ENCODE measurements around the gene TEAD4. TPM values are rescaled to one million over a fixed set of nuclear protein-coding genes. Genes with fewer than 3 reads are reported as not detected.

TEAD4 gene
- polyA plus RNA-seq, 1 donor = 5.5 TPM

- WGBS (ENCODE audit: insufficient coverage, low lambda C conversion rate) = no CpG with 5 or more reads among the region's 32 CpGs
- Histone ChIP-seq H3K9me3 (ENCODE audit: control insufficient read depth, low read depth, low read length) (no peaks in the 10 kb centered on the region), H3K27ac (ENCODE audit: low read length) (peak overlapping the region; percentile 16), H3K4me1 (ENCODE audit: control insufficient read depth, insufficient read depth, low read length) (peaks cover 29% of the 10 kb centered on the region), H3K4me3 (ENCODE audit: low read length) (peak overlapping the region; percentile 62), H3K27me3 (ENCODE audit: control insufficient read depth, insufficient read depth, low read length) (no peaks in the 10 kb centered on the region), H3K36me3 (ENCODE audit: control insufficient read depth, insufficient read depth, low read length) (no peaks in the 10 kb centered on the region)
- peak in 1 of 2 donors; percentile 47 for DNase-seq
Observed at GRCh38 chr12:3077572-3078081, 118.4 kb downstream of the TEAD4 start.

DNA sequence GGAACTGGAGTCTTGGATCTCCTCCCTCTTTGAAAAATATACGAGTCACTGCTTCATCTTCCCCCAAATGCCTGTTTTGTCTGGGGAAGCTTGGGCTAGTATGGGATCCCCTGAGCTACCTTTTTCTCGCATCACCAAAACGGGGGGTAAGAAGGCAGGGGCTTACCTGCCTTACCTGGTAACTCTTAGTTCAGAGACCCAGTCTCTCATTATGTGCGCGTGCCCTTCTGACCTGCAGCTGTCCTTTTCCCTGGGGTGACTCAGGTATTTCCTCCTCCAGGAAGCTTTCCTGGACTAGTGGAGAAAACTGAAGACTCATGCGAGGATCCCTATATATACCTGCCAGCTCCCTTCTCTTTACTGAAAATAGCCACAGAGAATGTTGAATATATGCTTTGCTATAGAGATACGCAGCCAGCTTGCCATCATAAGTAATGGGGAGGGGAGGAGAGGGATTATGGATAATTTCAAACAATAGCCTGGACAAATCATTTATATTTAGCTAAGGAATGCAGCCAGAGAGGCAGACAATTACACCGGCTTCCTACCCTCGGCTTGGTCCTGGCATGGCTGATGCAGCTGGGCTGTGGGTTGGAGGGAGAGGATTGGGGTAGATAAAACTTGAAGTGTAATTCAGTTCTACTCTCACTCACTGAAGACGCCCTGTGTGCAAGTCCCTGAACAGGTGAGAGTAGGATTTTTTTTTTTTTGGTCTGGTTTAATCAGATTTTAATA, 119.1 kb downstream of the TEAD4 start:
- Histone ChIP-seq H3K36me3 (ENCODE audit: control insufficient read depth, insufficient read depth, low read length) (no peaks in the 10 kb centered on the region), H3K9me3 (ENCODE audit: control insufficient read depth, low read depth, low read length) (no peaks in the 10 kb centered on the region), H3K4me3 (ENCODE audit: low read length) (peak overlapping the region; percentile 62), H3K27me3 (ENCODE audit: control insufficient read depth, insufficient read depth, low read length) (no peaks in the 10 kb centered on the region), H3K4me1 (ENCODE audit: control insufficient read depth, insufficient read depth, low read length) (peaks cover 36% of the 10 kb centered on the region), H3K27ac (ENCODE audit: low read length) (peak overlapping the region; percentile 16)
- no peak for DNase-seq
- WGBS (ENCODE audit: insufficient coverage, low lambda C conversion rate) = 92% methylated on average over 2 of the region's 10 CpGs

DNA sequence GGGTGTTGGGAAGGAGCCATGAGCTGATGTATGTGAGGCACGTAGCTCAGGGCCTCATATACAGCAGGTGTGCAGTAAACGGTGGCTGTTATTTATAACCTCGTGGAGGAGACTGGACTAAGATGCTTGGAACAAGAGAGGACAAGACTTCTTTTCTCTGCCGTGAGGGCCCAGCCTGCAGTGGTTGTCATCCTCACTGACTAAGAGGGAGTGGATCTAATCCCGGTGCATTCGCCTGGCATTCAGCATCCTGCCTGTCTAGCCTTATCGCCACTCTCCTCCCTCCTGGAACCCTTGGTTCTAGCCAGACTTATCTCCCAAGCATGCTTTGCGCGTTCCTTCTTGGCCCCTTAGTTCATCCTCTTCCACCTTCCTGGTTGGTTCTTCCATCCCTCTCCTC, 121.9 kb downstream of the TEAD4 start:
- WGBS (ENCODE audit: insufficient coverage, low lambda C conversion rate) = 95% methylated on average over 4 of the region's 9 CpGs
- DNase-seq = peak in 1 of 2 donors; percentile 29
- peaks cover 61% of the 10 kb centered on the region for H3K4me1 ChIP-seq (ENCODE audit: control insufficient read depth, insufficient read depth, low read length)
- peak overlapping the region; percentile 8 for H3K27ac ChIP-seq (ENCODE audit: low read length)
- no peaks in the 10 kb centered on the region for H3K9me3 ChIP-seq (ENCODE audit: control insufficient read depth, low read depth, low read length)
- peaks cover 7% of the 10 kb centered on the region for H3K36me3 ChIP-seq (ENCODE audit: control insufficient read depth, insufficient read depth, low read length)
- H3K27me3 ChIP-seq (ENCODE audit: control insufficient read depth, insufficient read depth, low read length) = no peaks in the 10 kb centered on the region
- no peak overlapping the region for H3K4me3 ChIP-seq (ENCODE audit: low read length)

- H3K27ac ChIP-seq (ENCODE audit: low read length) = peak overlapping the region; percentile 48
Observed at GRCh38 chr12:3081886-3082285, 122.7 kb downstream of the TEAD4 start.

DNA sequence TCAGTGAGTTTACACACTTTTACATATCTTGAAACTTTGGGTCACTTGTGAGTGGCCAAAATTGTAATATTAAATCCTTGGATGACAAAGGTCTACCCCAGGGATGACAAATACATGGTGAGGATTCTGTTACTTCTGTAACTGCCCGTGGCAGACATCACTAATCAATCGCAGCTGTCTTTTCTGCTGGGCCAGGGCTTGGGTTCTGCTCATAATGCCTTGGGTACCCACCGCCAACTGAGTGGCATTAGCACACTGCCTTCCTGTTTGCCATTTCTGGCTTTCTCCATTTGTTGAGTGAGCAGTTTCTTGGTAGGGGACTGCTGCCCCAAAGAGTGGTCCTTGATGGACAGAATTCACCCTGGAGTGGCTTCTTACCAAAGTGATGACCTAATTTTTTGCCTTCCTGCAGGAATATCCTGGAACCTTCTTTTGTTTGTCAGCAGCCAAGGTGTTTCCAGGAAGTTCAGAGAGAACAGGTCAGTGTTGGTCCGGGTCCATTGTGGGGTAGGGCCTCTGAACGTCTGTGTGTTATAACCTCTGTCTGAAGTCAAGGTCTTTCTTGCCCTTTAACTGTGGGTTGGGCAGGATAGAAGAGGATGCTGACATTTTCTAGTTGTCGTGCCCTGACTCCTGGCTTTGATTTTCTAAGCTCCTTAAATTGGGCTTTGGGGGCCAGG, 124.2 kb downstream of the TEAD4 start:
- DNase-seq = peak in 1 of 2 donors; percentile 26
- no peak overlapping the region for H3K4me3 ChIP-seq (ENCODE audit: low read length)
- no CpG with 5 or more reads among the region's 6 CpGs for WGBS (ENCODE audit: insufficient coverage, low lambda C conversion rate)
- peaks cover 7% of the 10 kb centered on the region for H3K36me3 ChIP-seq (ENCODE audit: control insufficient read depth, insufficient read depth, low read length)
- no peaks in the 10 kb centered on the region for H3K9me3 ChIP-seq (ENCODE audit: control insufficient read depth, low read depth, low read length)
- peaks cover 60% of the 10 kb centered on the region for H3K4me1 ChIP-seq (ENCODE audit: control insufficient read depth, insufficient read depth, low read length)
- no peaks in the 10 kb centered on the region for H3K27me3 ChIP-seq (ENCODE audit: control insufficient read depth, insufficient read depth, low read length)
- H3K27ac ChIP-seq (ENCODE audit: low read length) = no peak overlapping the region

More at GRCh38 chr12:3081886-3082285, 122.7 kb downstream of the TEAD4 start:
- DNase-seq = peak; percentile 59 to 83
- Histone ChIP-seq H3K27me3 (ENCODE audit: control insufficient read depth, insufficient read depth, low read length) (no peaks in the 10 kb centered on the region), H3K4me1 (ENCODE audit: control insufficient read depth, insufficient read depth, low read length) (peaks cover 61% of the 10 kb centered on the region), H3K4me3 (ENCODE audit: low read length) (no peak overlapping the region), H3K9me3 (ENCODE audit: control insufficient read depth, low read depth, low read length) (no peaks in the 10 kb centered on the region), H3K36me3 (ENCODE audit: control insufficient read depth, insufficient read depth, low read length) (peaks cover 7% of the 10 kb centered on the region)
- 20% methylated on average over 2 of the region's 7 CpGs for WGBS (ENCODE audit: insufficient coverage, low lambda C conversion rate)

DNA sequence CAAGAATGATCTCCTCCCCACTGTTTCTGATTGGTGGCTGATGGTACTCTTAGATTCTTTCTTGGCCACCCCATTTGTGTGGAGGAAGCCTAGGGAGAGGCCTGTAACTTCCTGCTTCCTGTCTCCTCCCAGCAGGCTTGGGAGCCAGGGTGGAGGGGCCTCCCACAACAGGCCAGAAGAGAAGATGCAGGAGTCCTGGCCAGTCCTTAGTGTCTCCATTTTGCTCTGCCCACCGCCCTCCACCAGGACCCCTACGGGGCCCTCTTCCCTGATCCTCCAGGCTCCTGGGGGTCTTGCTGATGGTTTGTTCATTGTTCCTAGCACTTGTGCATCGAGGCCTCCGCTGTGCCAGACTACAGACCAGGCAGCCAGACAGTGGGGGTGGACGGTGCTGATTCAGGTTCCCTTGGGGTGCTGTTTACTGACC, 124.7 kb downstream of the TEAD4 start:
- H3K27me3 ChIP-seq (ENCODE audit: control insufficient read depth, insufficient read depth, low read length) = no peaks in the 10 kb centered on the region
- H3K27ac ChIP-seq (ENCODE audit: low read length) = no peak overlapping the region
- no peak for DNase-seq
- peaks cover 58% of the 10 kb centered on the region for H3K4me1 ChIP-seq (ENCODE audit: control insufficient read depth, insufficient read depth, low read length)
- H3K36me3 ChIP-seq (ENCODE audit: control insufficient read depth, insufficient read depth, low read length) = peaks cover 7% of the 10 kb centered on the region
- no peaks in the 10 kb centered on the region for H3K9me3 ChIP-seq (ENCODE audit: control insufficient read depth, low read depth, low read length)
- no CpG with 5 or more reads among the region's 5 CpGs for WGBS (ENCODE audit: insufficient coverage, low lambda C conversion rate)
- no peak overlapping the region for H3K4me3 ChIP-seq (ENCODE audit: low read length)

- no peak for DNase-seq
- Histone ChIP-seq H3K9me3 (ENCODE audit: control insufficient read depth, low read depth, low read length) (no peaks in the 10 kb centered on the region), H3K27ac (ENCODE audit: low read length) (no peak overlapping the region), H3K36me3 (ENCODE audit: control insufficient read depth, insufficient read depth, low read length) (peaks cover 7% of the 10 kb centered on the region), H3K4me3 (ENCODE audit: low read length) (no peak overlapping the region), H3K27me3 (ENCODE audit: control insufficient read depth, insufficient read depth, low read length) (no peaks in the 10 kb centered on the region), H3K4me1 (ENCODE audit: control insufficient read depth, insufficient read depth, low read length) (peaks cover 58% of the 10 kb centered on the region)
- no CpG with 5 or more reads among the region's 12 CpGs for WGBS (ENCODE audit: insufficient coverage, low lambda C conversion rate)
Observed at GRCh38 chr12:3084742-3085141, 125.5 kb downstream of the TEAD4 start.

GRCh38 chr12:3085341-3086139, 126.3 kb downstream of the TEAD4 start:
- peak in 1 of 2 donors; percentile 83 for DNase-seq
- no peaks in the 10 kb centered on the region for H3K9me3 ChIP-seq (ENCODE audit: control insufficient read depth, low read depth, low read length)
- WGBS (ENCODE audit: insufficient coverage, low lambda C conversion rate) = no CpG with 5 or more reads among the region's 19 CpGs
- no peak overlapping the region for H3K4me3 ChIP-seq (ENCODE audit: low read length)
- H3K27me3 ChIP-seq (ENCODE audit: control insufficient read depth, insufficient read depth, low read length) = no peaks in the 10 kb centered on the region
- peak overlapping the region; percentile 82 for H3K27ac ChIP-seq (ENCODE audit: low read length)
- peaks cover 7% of the 10 kb centered on the region for H3K36me3 ChIP-seq (ENCODE audit: control insufficient read depth, insufficient read depth, low read length)
- peaks cover 58% of the 10 kb centered on the region for H3K4me1 ChIP-seq (ENCODE audit: control insufficient read depth, insufficient read depth, low read length)

GRCh38 chr12:3086211-3086610, 127.0 kb downstream of the TEAD4 start:
- H3K4me3 ChIP-seq (ENCODE audit: low read length) = no peak overlapping the region
- H3K4me1 ChIP-seq (ENCODE audit: control insufficient read depth, insufficient read depth, low read length) = peaks cover 51% of the 10 kb centered on the region
- no peaks in the 10 kb centered on the region for H3K27me3 ChIP-seq (ENCODE audit: control insufficient read depth, insufficient read depth, low read length)
- no peak for DNase-seq
- no CpG with 5 or more reads among the region's 4 CpGs for WGBS (ENCODE audit: insufficient coverage, low lambda C conversion rate)
- H3K9me3 ChIP-seq (ENCODE audit: control insufficient read depth, low read depth, low read length) = no peaks in the 10 kb centered on the region
- H3K27ac ChIP-seq (ENCODE audit: low read length) = peak overlapping the region; percentile 82
- H3K36me3 ChIP-seq (ENCODE audit: control insufficient read depth, insufficient read depth, low read length) = peaks cover 7% of the 10 kb centered on the region

DNA sequence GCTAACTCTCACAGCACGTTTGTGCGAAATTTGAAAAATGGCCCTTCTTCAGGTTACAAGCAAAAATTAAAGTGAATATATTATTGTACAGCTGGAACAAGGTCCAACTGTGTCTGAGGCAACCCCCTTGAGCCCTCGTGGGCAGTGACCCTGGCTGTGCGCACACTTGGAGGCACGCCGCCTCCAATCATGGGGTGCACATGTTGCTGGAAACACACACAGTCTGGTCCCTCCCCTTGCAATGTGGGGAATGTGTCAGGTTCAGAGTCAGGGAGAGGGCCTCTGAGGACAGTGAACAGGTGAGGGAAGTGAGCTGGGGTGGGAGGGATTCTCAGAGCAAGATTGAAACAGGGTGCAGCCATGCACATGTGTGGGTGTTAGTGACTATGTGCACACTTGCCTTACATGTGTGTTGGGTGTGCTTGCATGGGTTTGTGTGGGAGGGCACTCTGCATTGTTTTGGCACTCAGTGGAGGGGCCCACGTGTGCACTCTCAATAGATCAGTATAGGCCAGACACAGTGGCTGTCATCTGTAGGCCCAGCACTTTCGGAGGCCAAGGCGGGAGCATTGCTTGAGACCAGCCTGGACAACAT, 127.6 kb downstream of the TEAD4 start:
- H3K4me1 ChIP-seq (ENCODE audit: control insufficient read depth, insufficient read depth, low read length) = peaks cover 47% of the 10 kb centered on the region
- no peaks in the 10 kb centered on the region for H3K9me3 ChIP-seq (ENCODE audit: control insufficient read depth, low read depth, low read length)
- DNase-seq = peak; percentile 88 to 90
- peaks cover 11% of the 10 kb centered on the region for H3K36me3 ChIP-seq (ENCODE audit: control insufficient read depth, insufficient read depth, low read length)
- H3K27me3 ChIP-seq (ENCODE audit: control insufficient read depth, insufficient read depth, low read length) = no peaks in the 10 kb centered on the region
- H3K4me3 ChIP-seq (ENCODE audit: low read length) = no peak overlapping the region
- WGBS (ENCODE audit: insufficient coverage, low lambda C conversion rate) = no CpG with 5 or more reads among the region's 9 CpGs
- H3K27ac ChIP-seq (ENCODE audit: low read length) = peak overlapping the region; percentile 82
